Psoas muscle (tissue), 8 donors: ENCODE results near the gene JOSD2. TPM values are rescaled to one million over a fixed set of nuclear protein-coding genes. Genes with fewer than 3 reads are reported as not detected.

Experiments
- ATAC-seq, 4 donors: fragments of 200-7000 bp; cut with Tn5 transposase; one replicate each; pipeline ENCODE4 v1.9.1; 2020; ENCODE audit warnings: moderate library complexity in 3 of 4, mild to moderate bottlenecking in 2 of 4
- DNase-seq, 2 donors: peaks; one replicate each; pipeline ENCODE4 v3.0.0-alpha.2; 2020
- H3K27ac ChIP-seq: fragments of 200-600 bp; one replicate; pipeline ENCODE4 v1.8.0; 2022
- H3K27me3 ChIP-seq, 3 donors: fragments of 200-600 bp in 1 of 3; one replicate each; pipeline versions ENCODE4 v1.6.1 to v1.8.0; 2013 to 2022; ENCODE audit warnings: low read length in 2 of 3, mild to moderate bottlenecking in 2 of 3, moderate library complexity in 1 of 3; ENCODE audit not compliant: insufficient read depth in 3 of 3
- H3K36me3 ChIP-seq, 2 donors: fragments of 200-600 bp in 1 of 2; one replicate each; pipeline versions ENCODE4 v1.6.1 to v1.8.0; 2013 to 2022; ENCODE audit warnings: low read depth in 1 of 2, mild to moderate bottlenecking in 1 of 2, moderate library complexity in 1 of 2; ENCODE audit not compliant: insufficient read depth in 1 of 2
- H3K4me1 ChIP-seq: fragments of 200-600 bp; one replicate; pipeline ENCODE4 v1.8.0; 2022
- H3K4me3 ChIP-seq: fragments of 200-600 bp; one replicate; pipeline ENCODE4 v1.8.0; 2022; ENCODE audit warnings: mild to moderate bottlenecking
- H3K9me3 ChIP-seq: fragments of 200-600 bp; one replicate; pipeline ENCODE4 v1.8.0; 2022
- WGBS, 3 donors: extraction: QIAGEN DNeasy Blood & Tissue Kit; methylation state at CpG; one replicate each; pipeline versions ENCODE4 v1.1.6 to v1.1.7; 2013; 5-methylcytosine and 5-hydroxymethylcytosine counted together
- intact Hi-C, 2 donors: fragments of 100-400 bp; cut with DNase I; formaldehyde crosslinking; loops; one replicate each; pipeline versions ENCODE4 v1.11.0 to v1.14.2; 2022
- polyA plus RNA-seq, 3 donors: library from polyadenylated mRNA; stranded (reverse); fragments of 200-250 nt; gene quantifications; one replicate each; pipeline ENCODE4 v1.2.3, GENCODE V29; 2013
- total RNA-seq, 4 donors: library from RNA; stranded (reverse); fragmentation: NEBNext Ultra II Directional in 2 of 4; extraction: Animal tissue kit (Norgen Biotek cat#: 25700) in 2 of 4; gene quantifications; one replicate each; pipeline versions ENCODE4 v1.2.1 to v1.2.4, GENCODE V29; 2021 to 2023
- TF ChIP-seq, protein P1 (sequence below): fragments of 200-600 bp; IDR thresholded peaks from one replicate; pipeline ENCODE4 v1.8.0; 2022; ENCODE audit warnings: antibody characterized with exemption
- donor health status: healthy with polysubstance abuse.
- donor health status: DM: no; HTN: no; CAD: no; lungs with moderate emphysema.
- donor health status: Bipolar disorder and iron deficiency.
- donor health status: healthy.
- donor health status: DM: yes; HTN: yes; CAD: no.
- donor health status: DM: no; HTN: no; CAD: no.
- donor health status: DM: no; HTN: no; CAD: no.
- donor health status: DM: yes; HTN: yes; CAD: no.

The JOSD2 gene
- total and polyA plus RNA-seq, 7 donors: 28.5 to 87.2 (median 41.0) TPM

- intact Hi-C loops: loop anchor here (5.0 kb wide), 2 partner anchors 33 to 112 kb away; partner anchors contain the start of genes ASPDH (in 1 of the 2), JOSD2 (in 1 of the 2) and NAPSA (in 1 of the 2)
- H3K36me3 ChIP-seq: peaks cover 4 to 50% of the 10 kb centered on the region in 2 donors
These were observed 31.9 kb downstream of the JOSD2 start for GRCh38 chr19:50478901-50479715.

GRCh38 chr19:50477751-50478515, 33.1 kb downstream of the JOSD2 start:
- peaks cover 17% of the 10 kb centered on the region for H3K4me1 ChIP-seq
- H3K36me3 ChIP-seq: peaks cover 4 to 47% of the 10 kb centered on the region in 2 donors
- peak overlapping the region; percentile 97 for H3K4me3 ChIP-seq
- H3K27ac ChIP-seq: no peak overlapping the region
- no peaks in the 10 kb centered on the region for H3K9me3 ChIP-seq
- WGBS, 3 donors: 92 to 94% (median 92%) methylated on average over 17 of the region's 17 CpGs
- no peak for ATAC-seq
- DNase-seq: peak in 1 of 2 donors; percentile 8
- intact Hi-C loops: loop anchor here (5.0 kb wide), 2 partner anchors 34 to 111 kb away; partner anchors contain the start of genes ASPDH (in 1 of the 2), JOSD2 (in 1 of the 2) and NAPSA (in 1 of the 2)
- TF ChIP-seq, protein P1, sequence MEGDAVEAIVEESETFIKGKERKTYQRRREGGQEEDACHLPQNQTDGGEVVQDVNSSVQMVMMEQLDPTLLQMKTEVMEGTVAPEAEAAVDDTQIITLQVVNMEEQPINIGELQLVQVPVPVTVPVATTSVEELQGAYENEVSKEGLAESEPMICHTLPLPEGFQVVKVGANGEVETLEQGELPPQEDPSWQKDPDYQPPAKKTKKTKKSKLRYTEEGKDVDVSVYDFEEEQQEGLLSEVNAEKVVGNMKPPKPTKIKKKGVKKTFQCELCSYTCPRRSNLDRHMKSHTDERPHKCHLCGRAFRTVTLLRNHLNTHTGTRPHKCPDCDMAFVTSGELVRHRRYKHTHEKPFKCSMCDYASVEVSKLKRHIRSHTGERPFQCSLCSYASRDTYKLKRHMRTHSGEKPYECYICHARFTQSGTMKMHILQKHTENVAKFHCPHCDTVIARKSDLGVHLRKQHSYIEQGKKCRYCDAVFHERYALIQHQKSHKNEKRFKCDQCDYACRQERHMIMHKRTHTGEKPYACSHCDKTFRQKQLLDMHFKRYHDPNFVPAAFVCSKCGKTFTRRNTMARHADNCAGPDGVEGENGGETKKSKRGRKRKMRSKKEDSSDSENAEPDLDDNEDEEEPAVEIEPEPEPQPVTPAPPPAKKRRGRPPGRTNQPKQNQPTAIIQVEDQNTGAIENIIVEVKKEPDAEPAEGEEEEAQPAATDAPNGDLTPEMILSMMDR: no peak
- H3K27me3 ChIP-seq: no peaks in the 10 kb centered on the region

More at GRCh38 chr19:50478901-50479715, 31.9 kb downstream of the JOSD2 start:
- H3K27me3 ChIP-seq: no peaks in the 10 kb centered on the region
- no peak overlapping the region for H3K4me3 ChIP-seq
- H3K4me1 ChIP-seq: peaks cover 17% of the 10 kb centered on the region
- TF ChIP-seq, protein P1: peak; percentile 66
- peak in 1 of 2 donors; percentile 76 for DNase-seq
- no peak overlapping the region for H3K27ac ChIP-seq
- no peaks in the 10 kb centered on the region for H3K9me3 ChIP-seq
- WGBS, 3 donors: 74 to 77% (median 76%) methylated on average over 18 to 19 of the region's 19 CpGs
- peak; percentile 25 to 51 (median 40) for ATAC-seq

DNA sequence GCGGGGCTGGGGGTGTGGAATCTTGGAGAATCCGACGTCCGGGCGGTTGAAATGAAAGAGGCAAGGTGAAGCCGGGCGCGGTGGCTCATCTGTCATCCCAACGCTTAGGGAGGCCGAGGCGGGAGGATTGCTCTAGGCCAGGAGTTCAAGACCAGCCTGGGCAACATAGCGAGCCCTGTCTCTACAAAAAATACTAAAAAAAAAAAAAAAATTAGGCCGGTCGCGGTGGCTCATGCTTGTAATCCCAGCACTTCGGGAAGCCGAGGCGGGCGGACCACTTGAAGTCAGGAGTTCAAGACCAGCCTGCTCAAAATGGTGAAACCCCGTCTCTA, 34.1 kb downstream of the JOSD2 start:
- H3K27ac ChIP-seq: peak overlapping the region; percentile 84
- TF ChIP-seq, protein P1: no peak

GRCh38 chr19:50476224-50476906, 34.6 kb downstream of the JOSD2 start, which contains the start of the genes EMC10 and GARIN5A:
EMC10 (plus strand) TSS chr19:50476507; CDS start chr19:50476545, 38 bp downstream.
GARIN5A (minus strand) TSS chr19:50476848; CDS start chr19:50476388, 460 bp downstream.
- WGBS, 3 donors: 1 to 2% (median 1%) methylated on average over 44 to 58 of the region's 58 CpGs
- peak within 1 kb of the TSS; percentile 97 for H3K4me3 ChIP-seq
- ATAC-seq: peak; percentile 92 to 97 (median 94)
- intact Hi-C loops: loop anchor here (5.0 kb wide), 2 partner anchors 36 to 109 kb away; partner anchors contain the start of genes ASPDH (in 1 of the 2), JOSD2 (in 1 of the 2) and NAPSA (in 1 of the 2)
- H3K27ac ChIP-seq: peak within 1 kb of the TSS; percentile 84
- no peaks in the 10 kb centered on the region for H3K27me3 ChIP-seq
- no peaks in the 10 kb centered on the region for H3K9me3 ChIP-seq
- TF ChIP-seq, protein P1: no peak
- H3K36me3 ChIP-seq: peaks cover 4 to 33% of the 10 kb centered on the region in 2 donors
- peaks cover 17% of the 10 kb centered on the region for H3K4me1 ChIP-seq
- DNase-seq: peak; percentile 90 to 95

More for the DNA sequence above, 34.1 kb downstream of the JOSD2 start:
- intact Hi-C loops: loop anchor here (5.0 kb wide), 2 partner anchors 35 to 110 kb away; partner anchors contain the start of genes ASPDH (in 1 of the 2), JOSD2 (in 1 of the 2) and NAPSA (in 1 of the 2)
- H3K4me1 ChIP-seq: peaks cover 17% of the 10 kb centered on the region
- no peaks in the 10 kb centered on the region for H3K27me3 ChIP-seq
- ATAC-seq (no peak), DNase-seq (no peak)
- H3K9me3 ChIP-seq: no peaks in the 10 kb centered on the region
- peak overlapping the region; percentile 97 for H3K4me3 ChIP-seq
- 8 to 9% (median 9%) methylated on average over 19 to 20 of the region's 20 CpGs for WGBS, 3 donors
- peaks cover 4 to 38% of the 10 kb centered on the region in 2 donors for H3K36me3 ChIP-seq
